IMR-90 (cell line): ENCODE measurements around the gene ZNF778. TPM values are rescaled to one million over a fixed set of nuclear protein-coding genes. Genes with fewer than 3 reads are reported as not detected.

ENCODE experiments used
- ATAC-seq: fragments of 200-7000 bp; cut with Tn5 transposase; 2 replicates; pipeline ENCODE4 v1.9.1; 2020; ENCODE audit warnings: low read depth, mild to moderate bottlenecking, moderate library complexity
- BruUV-seq: library from RNA; stranded (reverse); fragments of 400-500 nt; replicated peaks from 2 replicates; lab custom pipeline; 2021; lab: Mats Ljungman, UMichigan
- CTCF ChIA-PET: fragments of 300-600 bp; formaldehyde crosslinking; extraction: SDS; loops from one replicate; lab custom pipeline; 2021; ENCODE audit warnings: antibody characterized with exemption; lab: Yijun Ruan, JAX
- POLR2A ChIA-PET: fragments of 300-600 bp; sonication (Branson Sonifier 250); formaldehyde crosslinking; loops from one replicate; lab custom pipeline; 2022; ENCODE audit warnings: antibody characterized with exemption; ENCODE audit not compliant: unreplicated experiment; lab: Charles Lee
- DNase-seq: peaks from one replicate; pipeline ENCODE4 v3.0.0; 2013
- H2AFZ ChIP-seq: replicated peaks from 2 replicates; pipeline ENCODE3; 2013; ENCODE audit warnings: low read length, mild to moderate bottlenecking; ENCODE audit not compliant: poor library complexity
- H2AK5ac ChIP-seq: 2 replicates; pipeline ENCODE4 v1.6.1; 2013; ENCODE audit warnings: low read depth, low read length, inconsistent platforms
- H2AK9ac ChIP-seq: replicated peaks from 2 replicates; pipeline ENCODE3; 2013; ENCODE audit warnings: mild to moderate bottlenecking, low read depth, low read length, moderate library complexity; ENCODE audit not compliant: poor library complexity
- H2BK120ac ChIP-seq: 2 replicates; pipeline ENCODE4 v1.6.1; 2013; ENCODE audit warnings: low read depth, low read length, inconsistent platforms
- H2BK15ac ChIP-seq: 3 replicates; pipeline ENCODE4 v1.6.1; 2013; ENCODE audit warnings: low read depth, low read length, inconsistent platforms
- H2BK20ac ChIP-seq: 2 replicates; pipeline ENCODE4 v1.6.1; 2013; ENCODE audit warnings: low read depth, mild to moderate bottlenecking, inconsistent platforms, low read length, moderate library complexity
- H2BK5ac ChIP-seq: 2 replicates; pipeline ENCODE4 v1.6.1; 2013; ENCODE audit warnings: mild to moderate bottlenecking, low read depth, low read length, inconsistent platforms; ENCODE audit not compliant: poor library complexity, severe bottlenecking
- H3K14ac ChIP-seq: replicated peaks from 2 replicates; pipeline ENCODE4 v1.6.1; 2013; ENCODE audit warnings: low read depth, low read length, inconsistent platforms
- H3K18ac ChIP-seq: 2 replicates; pipeline ENCODE4 v1.6.1; 2013; ENCODE audit warnings: low read depth, low read length, control low read depth
- H3K23ac ChIP-seq: 2 replicates; pipeline ENCODE4 v1.6.1; 2013; ENCODE audit warnings: low read depth, low read length, inconsistent platforms
- H3K27ac ChIP-seq: 2 replicates; pipeline ENCODE4 v1.5.1; 2013; ENCODE audit warnings: mild to moderate bottlenecking, control low read depth, low read length; ENCODE audit not compliant: insufficient read depth
- H3K27me3 ChIP-seq: 2 replicates; pipeline ENCODE4 v1.6.1; 2013; ENCODE audit warnings: low read length; ENCODE audit not compliant: control insufficient read depth, insufficient read depth
- H3K36me3 ChIP-seq: 2 replicates; pipeline ENCODE4 v1.6.1; 2013; ENCODE audit warnings: low read length, mixed read lengths; ENCODE audit not compliant: control insufficient read depth, insufficient read depth
- H3K4ac ChIP-seq: 2 replicates; pipeline ENCODE4 v1.6.1; 2013; ENCODE audit warnings: low read depth, low read length, inconsistent platforms
- H3K4me1 ChIP-seq: 2 replicates; pipeline ENCODE4 v1.6.1; 2013; ENCODE audit warnings: low read length, mixed read lengths; ENCODE audit not compliant: control insufficient read depth, insufficient read depth
- H3K4me2 ChIP-seq: 2 replicates; pipeline ENCODE4 v1.6.1; 2013; ENCODE audit warnings: low read depth, mild to moderate bottlenecking, control low read depth, low read length, moderate library complexity
- H3K4me3 ChIP-seq: 2 replicates; pipeline ENCODE4 v1.5.1; 2013; ENCODE audit warnings: low read depth, mild to moderate bottlenecking, control low read depth, low read length, moderate library complexity; ENCODE audit not compliant: insufficient read depth
- H3K56ac ChIP-seq: 2 replicates; pipeline ENCODE4 v1.6.1; 2013; ENCODE audit warnings: low read length, inconsistent platforms; ENCODE audit not compliant: insufficient read depth; ENCODE audit errors: extremely low read depth
- H3K79me1 ChIP-seq, 2 experiments: 2 replicates each; pipeline ENCODE4 v1.6.1; 2013; ENCODE audit warnings: low read length in 2 of 2, inconsistent platforms in 1 of 2, low read depth in 1 of 2
- H3K9ac ChIP-seq: 2 replicates; pipeline ENCODE4 v1.6.1; 2013; ENCODE audit warnings: low read depth, low read length, control low read depth
- H3K9me1 ChIP-seq: 2 replicates; pipeline ENCODE4 v1.6.1; 2013; ENCODE audit warnings: low read length, inconsistent platforms; ENCODE audit not compliant: insufficient read depth
- H3K9me3 ChIP-seq: 2 replicates; pipeline ENCODE4 v1.6.1; 2013; ENCODE audit warnings: low read length; ENCODE audit not compliant: control insufficient read depth, insufficient read depth
- H4K20me1 ChIP-seq: 2 replicates; pipeline ENCODE4 v1.6.1; 2013; ENCODE audit warnings: low read length, inconsistent platforms; ENCODE audit not compliant: insufficient read depth
- H4K5ac ChIP-seq: 2 replicates; pipeline ENCODE4 v1.6.1; 2013; ENCODE audit warnings: mild to moderate bottlenecking, low read depth, low read length, control low read depth
- H4K8ac ChIP-seq, 2 experiments: 2 replicates each; pipeline ENCODE4 v1.6.1; 2013; ENCODE audit warnings: low read depth in 2 of 2, low read length in 2 of 2, control low read depth in 1 of 2, inconsistent platforms in 1 of 2
- H4K91ac ChIP-seq: 2 replicates; pipeline ENCODE4 v1.6.1; 2013; ENCODE audit warnings: low read depth, low read length, inconsistent platforms; ENCODE audit not compliant: insufficient read depth
- FOS ChIP-seq: fragments of 150-350 bp; IDR thresholded peaks from 2 replicates; pipeline ENCODE4 v1.6.1; 2016; ENCODE audit warnings: low read depth, low read length
- MAFK ChIP-seq: IDR thresholded peaks from 2 replicates; pipeline ENCODE4 v1.6.1; 2012; ENCODE audit warnings: low read depth, low read length, improper control_type of control experiment
- MAZ ChIP-seq: IDR thresholded peaks from 2 replicates; pipeline ENCODE4 v1.6.1; 2012; ENCODE audit warnings: low read depth, mild to moderate bottlenecking, low read length, improper control_type of control experiment, moderate library complexity, borderline replicate concordance
- MXI1 ChIP-seq: IDR thresholded peaks from 2 replicates; pipeline ENCODE4 v1.6.1; 2012; ENCODE audit warnings: low read depth, mild to moderate bottlenecking, low read length, moderate library complexity, borderline replicate concordance
- POLR2A ChIP-seq: IDR thresholded peaks from 2 replicates; pipeline ENCODE4 v1.6.1; 2012; ENCODE audit warnings: mild to moderate bottlenecking, low read depth, low read length
- RFX5 ChIP-seq: IDR thresholded peaks from 2 replicates; pipeline ENCODE4 v1.8.0; 2012; ENCODE audit warnings: low read depth, mild to moderate bottlenecking, low read length, moderate library complexity
- WGBS, 2 experiments: methylation state at CpG; one replicate each; pipeline versions ENCODE4 v1.1.5 to v1.1.7; 2013; ENCODE audit warnings: missing lambda C conversion rate in 2 of 2; ENCODE audit not compliant: insufficient read length in 1 of 2; ENCODE audit errors: extremely low coverage in 2 of 2; 5-methylcytosine and 5-hydroxymethylcytosine counted together
- dilution Hi-C: fragments of 300-500 bp; cut with HindIII; formaldehyde crosslinking; loops from one replicate; pipeline ENCODE4 v1.14.3; 2018; ENCODE audit warnings: low sequenced_read_pairs; ENCODE audit not compliant: unreplicated experiment
- in situ Hi-C: fragments of 300-500 bp; cut with MboI; formaldehyde crosslinking; loops from 3 replicates; pipeline ENCODE4 v1.14.3; 2019; ENCODE audit warnings: low sequenced_read_pairs, inconsistent platforms, mixed read lengths
- intact Hi-C: fragments of 100-400 bp; cut with micrococcal nuclease; formaldehyde crosslinking; loops from 2 replicates; pipeline ENCODE4 v1.10.0; 2022
- polyA plus RNA-seq, 3 experiments: library from polyadenylated mRNA; depleted of rRNA; stranded (reverse); fragments of >200 nt; gene quantifications; 2 replicates each; pipeline ENCODE4 v1.2.3, GENCODE V29; 2012; ENCODE audit warnings: low replicate concordance in 1 of 3
- total RNA-seq: library from RNA; depleted of rRNA; stranded (reverse); fragments of >200 nt; gene quantifications from 2 replicates; pipeline ENCODE4 v1.2.3, GENCODE V29; 2012
- TF ChIP-seq, protein P1 (sequence below): conservative IDR thresholded peaks from 2 replicates; pipeline ENCODE4 v1.5.1; 2012; ENCODE audit warnings: mild to moderate bottlenecking, low read depth, low read length, improper control_type of control experiment

ZNF778 gene
- total and polyA plus RNA-seq, 2 of the 4 experiments (the other 2 are of a cell fraction): 5.6 to 9.9 TPM

- Histone ChIP-seq H4K91ac (no peak overlapping the region), H3K27me3 (peaks cover 41% of the 10 kb centered on the region), H3K9ac (no peak overlapping the region), H3K4ac (no peak overlapping the region), H3K4me3 (no peak overlapping the region), H3K9me3 (no peaks in the 10 kb centered on the region), H2BK20ac (no peak overlapping the region), H2BK120ac (no peak overlapping the region), H4K8ac (no peak overlapping the region), H2BK5ac (no peak overlapping the region), H4K5ac (no peak overlapping the region), H2AK5ac (no peak overlapping the region), H3K36me3 (no peaks in the 10 kb centered on the region), H3K14ac (no peak overlapping the region), H2BK15ac (no peak overlapping the region), H3K79me1 (no peaks in the 10 kb centered on the region), H3K27ac (no peak overlapping the region), H3K4me2 (no peak overlapping the region), H3K4me1 (no peaks in the 10 kb centered on the region), H3K18ac (no peak overlapping the region), H3K23ac (no peak overlapping the region), H2AFZ (no peak overlapping the region), H3K56ac (no peak overlapping the region), H3K9me1 (no peaks in the 10 kb centered on the region), H4K20me1 (no peaks in the 10 kb centered on the region; the same call in 1 of the 2 replicates), H2AK9ac (no peak overlapping the region)
- POLR2A ChIA-PET: no interaction called here
- no TSS peak for BruUV-seq
- in situ Hi-C loops (no loop called here), intact Hi-C loops (no loop called here), dilution Hi-C loops (no loop called here)
- TF ChIP-seq RFX5: no peak
- no peak for TF ChIP-seq POLR2A
- TF ChIP-seq MXI1: no peak
- no peak for TF ChIP-seq MAFK
- no peak for TF ChIP-seq FOS
- TF ChIP-seq, protein P1, sequence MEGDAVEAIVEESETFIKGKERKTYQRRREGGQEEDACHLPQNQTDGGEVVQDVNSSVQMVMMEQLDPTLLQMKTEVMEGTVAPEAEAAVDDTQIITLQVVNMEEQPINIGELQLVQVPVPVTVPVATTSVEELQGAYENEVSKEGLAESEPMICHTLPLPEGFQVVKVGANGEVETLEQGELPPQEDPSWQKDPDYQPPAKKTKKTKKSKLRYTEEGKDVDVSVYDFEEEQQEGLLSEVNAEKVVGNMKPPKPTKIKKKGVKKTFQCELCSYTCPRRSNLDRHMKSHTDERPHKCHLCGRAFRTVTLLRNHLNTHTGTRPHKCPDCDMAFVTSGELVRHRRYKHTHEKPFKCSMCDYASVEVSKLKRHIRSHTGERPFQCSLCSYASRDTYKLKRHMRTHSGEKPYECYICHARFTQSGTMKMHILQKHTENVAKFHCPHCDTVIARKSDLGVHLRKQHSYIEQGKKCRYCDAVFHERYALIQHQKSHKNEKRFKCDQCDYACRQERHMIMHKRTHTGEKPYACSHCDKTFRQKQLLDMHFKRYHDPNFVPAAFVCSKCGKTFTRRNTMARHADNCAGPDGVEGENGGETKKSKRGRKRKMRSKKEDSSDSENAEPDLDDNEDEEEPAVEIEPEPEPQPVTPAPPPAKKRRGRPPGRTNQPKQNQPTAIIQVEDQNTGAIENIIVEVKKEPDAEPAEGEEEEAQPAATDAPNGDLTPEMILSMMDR: no peak
- TF ChIP-seq MAZ: no peak
- ATAC-seq (no peak), DNase-seq (no peak)
- 85% methylated on average over 8 of the region's 24 CpGs; no CpG with 5 or more reads in 1 of the 2 experiments for WGBS, 2 experiments
- CTCF ChIA-PET: no interaction called here
These were observed 38.9 kb upstream of the ZNF778 start for GRCh38 chr16:89178453-89179147.
